Neuron (in vitro differentiated cells): ENCODE data around the gene TBX4.

Source experiments
- H2AFZ ChIP-seq: one replicate; pipeline ENCODE4 v1.6.1; 2013; ENCODE audit warnings: low read depth, mild to moderate bottlenecking, inconsistent platforms, low read length, moderate library complexity
- H3K27me3 ChIP-seq: one replicate; pipeline ENCODE4 v1.6.1; 2013; ENCODE audit warnings: low read length; ENCODE audit not compliant: insufficient read depth
- H3K36me3 ChIP-seq: one replicate; pipeline ENCODE4 v1.6.1; 2013; ENCODE audit warnings: low read length; ENCODE audit not compliant: insufficient read depth
- H3K4me1 ChIP-seq: one replicate; pipeline ENCODE4 v1.6.1; 2013; ENCODE audit warnings: low read length; ENCODE audit not compliant: insufficient read depth
- H3K4me3 ChIP-seq: 2 replicates; pipeline ENCODE4 v1.5.1; 2013; ENCODE audit warnings: mild to moderate bottlenecking, low read length, moderate library complexity
- H3K9me3 ChIP-seq: one replicate; pipeline ENCODE4 v1.6.1; 2013; ENCODE audit warnings: low read length

The TBX4 gene

GRCh38 chr17:61478026-61478789, 26.0 kb downstream of the TBX4 start:
- no peaks in the 10 kb centered on the region for H3K4me1 ChIP-seq
- H3K9me3 ChIP-seq = no peaks in the 10 kb centered on the region
- no peak overlapping the region for H2AFZ ChIP-seq
- no peak overlapping the region for H3K4me3 ChIP-seq
- H3K27me3 ChIP-seq = peaks cover 15% of the 10 kb centered on the region
- no peaks in the 10 kb centered on the region for H3K36me3 ChIP-seq

GRCh38 chr17:61478790-61479492, 26.7 kb downstream of the TBX4 start:
- Histone ChIP-seq H3K27me3 (peaks cover 10% of the 10 kb centered on the region), H3K4me1 (no peaks in the 10 kb centered on the region)

GRCh38 chr17:61479493-61480413, 27.5 kb downstream of the TBX4 start:
- no peak overlapping the region for H3K4me3 ChIP-seq
- no peaks in the 10 kb centered on the region for H3K9me3 ChIP-seq
- no peak overlapping the region for H2AFZ ChIP-seq
- no peaks in the 10 kb centered on the region for H3K36me3 ChIP-seq
- H3K4me1 ChIP-seq = no peaks in the 10 kb centered on the region
- H3K27me3 ChIP-seq = peaks cover 5% of the 10 kb centered on the region

More at GRCh38 chr17:61478790-61479492, 26.7 kb downstream of the TBX4 start:
- Histone ChIP-seq H3K4me3 (no peak overlapping the region), H3K36me3 (no peaks in the 10 kb centered on the region), H2AFZ (no peak overlapping the region), H3K9me3 (no peaks in the 10 kb centered on the region)

GRCh38 chr17:61480414-61480807, 28.2 kb downstream of the TBX4 start:
- no peaks in the 10 kb centered on the region for H3K9me3 ChIP-seq
- no peak overlapping the region for H2AFZ ChIP-seq
- no peaks in the 10 kb centered on the region for H3K36me3 ChIP-seq
- H3K27me3 ChIP-seq = peaks cover 5% of the 10 kb centered on the region
- no peaks in the 10 kb centered on the region for H3K4me1 ChIP-seq
- no peak overlapping the region for H3K4me3 ChIP-seq

GRCh38 chr17:61481421-61481820, 29.2 kb downstream of the TBX4 start:
- peaks cover 5% of the 10 kb centered on the region for H3K27me3 ChIP-seq
- no peaks in the 10 kb centered on the region for H3K36me3 ChIP-seq
- no peaks in the 10 kb centered on the region for H3K9me3 ChIP-seq
- no peak overlapping the region for H2AFZ ChIP-seq
- H3K4me3 ChIP-seq = no peak overlapping the region
- H3K4me1 ChIP-seq = peaks cover 5% of the 10 kb centered on the region

GRCh38 chr17:61482467-61482866, 30.2 kb downstream of the TBX4 start:
- no peaks in the 10 kb centered on the region for H3K9me3 ChIP-seq
- H3K27me3 ChIP-seq = peaks cover 5% of the 10 kb centered on the region
- no peak overlapping the region for H3K4me3 ChIP-seq

GRCh38 chr17:61483778-61484116, 31.5 kb downstream of the TBX4 start:
- H3K4me1 ChIP-seq = peaks cover 11% of the 10 kb centered on the region
- H2AFZ ChIP-seq = no peak overlapping the region
- no peaks in the 10 kb centered on the region for H3K9me3 ChIP-seq
- H3K27me3 ChIP-seq = peaks cover 9% of the 10 kb centered on the region
- no peak overlapping the region for H3K4me3 ChIP-seq
- no peaks in the 10 kb centered on the region for H3K36me3 ChIP-seq

More at GRCh38 chr17:61482467-61482866, 30.2 kb downstream of the TBX4 start:
- Histone ChIP-seq H3K36me3 (no peaks in the 10 kb centered on the region), H3K4me1 (peaks cover 11% of the 10 kb centered on the region), H2AFZ (no peak overlapping the region)

GRCh38 chr17:61484174-61484573, 32.0 kb downstream of the TBX4 start:
- H3K9me3 ChIP-seq = no peaks in the 10 kb centered on the region
- no peak overlapping the region for H2AFZ ChIP-seq
- peaks cover 9% of the 10 kb centered on the region for H3K27me3 ChIP-seq
- H3K36me3 ChIP-seq = no peaks in the 10 kb centered on the region
- no peak overlapping the region for H3K4me3 ChIP-seq
- H3K4me1 ChIP-seq = peaks cover 11% of the 10 kb centered on the region

- no peak overlapping the region for H3K4me3 ChIP-seq
- H2AFZ ChIP-seq = no peak overlapping the region
- H3K36me3 ChIP-seq = no peaks in the 10 kb centered on the region
- H3K9me3 ChIP-seq = no peaks in the 10 kb centered on the region
- H3K4me1 ChIP-seq = peaks cover 11% of the 10 kb centered on the region
- peaks cover 11% of the 10 kb centered on the region for H3K27me3 ChIP-seq
Observed at GRCh38 chr17:61485067-61485775, 33.0 kb downstream of the TBX4 start.

- Histone ChIP-seq H3K9me3 (no peaks in the 10 kb centered on the region), H3K4me1 (peaks cover 11% of the 10 kb centered on the region), H3K27me3 (peaks cover 11% of the 10 kb centered on the region), H3K4me3 (no peak overlapping the region), H3K36me3 (no peaks in the 10 kb centered on the region), H2AFZ (no peak overlapping the region)
Observed at GRCh38 chr17:61486135-61487120, 34.2 kb downstream of the TBX4 start.

GRCh38 chr17:61487161-61487988, 35.2 kb downstream of the TBX4 start:
- Histone ChIP-seq H3K36me3 (no peaks in the 10 kb centered on the region), H3K4me3 (no peak overlapping the region), H3K27me3 (peaks cover 11% of the 10 kb centered on the region), H3K4me1 (peaks cover 11% of the 10 kb centered on the region), H3K9me3 (no peaks in the 10 kb centered on the region), H2AFZ (no peak overlapping the region)
